H9 (cell line): ENCODE measurements around the gene CYGB. TPM values are rescaled to one million over a fixed set of nuclear protein-coding genes. Genes with fewer than 3 reads are reported as not detected.
A peak's percentile ranks its signal among the peaks of the same experiment; 100 is the strongest.

Source experiments
- DNase-seq: peaks from one replicate; pipeline ENCODE4 v3.0.0-alpha.2; 2017
- H2AFZ ChIP-seq: one replicate; pipeline ENCODE4 v1.6.1; 2013; ENCODE audit warnings: mild to moderate bottlenecking, low read length, control low read depth, moderate library complexity
- H2AK5ac ChIP-seq: 2 replicates; pipeline ENCODE4 v1.6.1; 2013; ENCODE audit warnings: low read length, control low read depth, mixed read lengths; ENCODE audit not compliant: insufficient read length
- H2BK120ac ChIP-seq: one replicate; pipeline ENCODE4 v1.6.1; 2013; ENCODE audit warnings: low read depth, mild to moderate bottlenecking, low read length, control low read depth, inconsistent platforms; ENCODE audit not compliant: poor library complexity, severe bottlenecking
- H2BK12ac ChIP-seq: 2 replicates; pipeline ENCODE4 v1.6.1; 2013; ENCODE audit warnings: low read length, control low read depth, mixed read lengths, low read depth; ENCODE audit not compliant: insufficient read length
- H2BK15ac ChIP-seq: 2 replicates; pipeline ENCODE4 v1.6.1; 2013; ENCODE audit warnings: low read depth, low read length, control low read depth
- H2BK20ac ChIP-seq: one replicate; pipeline ENCODE4 v1.6.1; 2013; ENCODE audit warnings: low read depth, mild to moderate bottlenecking, low read length, control low read depth, inconsistent platforms; ENCODE audit not compliant: poor library complexity, severe bottlenecking
- H2BK5ac ChIP-seq: 2 replicates; pipeline ENCODE4 v1.6.1; 2013; ENCODE audit warnings: low read length, control low read depth, mixed read lengths; ENCODE audit not compliant: insufficient read length
- H3K14ac ChIP-seq: 2 replicates; pipeline ENCODE4 v1.6.1; 2013; ENCODE audit warnings: low read length, control low read depth; ENCODE audit not compliant: insufficient read depth
- H3K18ac ChIP-seq: 2 replicates; pipeline ENCODE4 v1.6.1; 2013; ENCODE audit warnings: low read depth, mild to moderate bottlenecking, mixed read lengths, low read length, control low read depth; ENCODE audit not compliant: insufficient read length
- H3K23ac ChIP-seq: 2 replicates; pipeline ENCODE4 v1.6.1; 2013; ENCODE audit warnings: low read length, control low read depth, mixed read lengths, low read depth; ENCODE audit not compliant: insufficient read length
- H3K23me2 ChIP-seq: 2 replicates; pipeline ENCODE4 v1.6.1; 2013; ENCODE audit warnings: low read depth, mild to moderate bottlenecking, mixed read lengths, low read length, control low read depth; ENCODE audit not compliant: insufficient read length, poor library complexity, severe bottlenecking
- H3K27ac ChIP-seq: 2 replicates; pipeline ENCODE4 v1.5.1; 2013; ENCODE audit warnings: low read length, control low read depth, mixed read lengths, low read depth; ENCODE audit not compliant: insufficient read length
- H3K27me3 ChIP-seq: 2 replicates; pipeline ENCODE4 v1.6.1; 2013; ENCODE audit warnings: low read length, control low read depth, inconsistent platforms; ENCODE audit not compliant: insufficient read depth
- H3K4ac ChIP-seq: 2 replicates; pipeline ENCODE4 v1.6.1; 2013; ENCODE audit warnings: low read depth, mild to moderate bottlenecking, control low read depth, inconsistent platforms, low read length, moderate library complexity
- H3K4me1 ChIP-seq: 2 replicates; pipeline ENCODE4 v1.6.1; 2013; ENCODE audit warnings: low read length, control low read depth, inconsistent platforms; ENCODE audit not compliant: insufficient read depth
- H3K4me2 ChIP-seq: 2 replicates; pipeline ENCODE4 v1.6.1; 2013; ENCODE audit warnings: low read length, control low read depth, mixed read lengths; ENCODE audit not compliant: insufficient read length, insufficient read depth
- H3K56ac ChIP-seq: 2 replicates; pipeline ENCODE4 v1.6.1; 2013; ENCODE audit warnings: low read depth, mild to moderate bottlenecking, mixed read lengths, low read length, control low read depth; ENCODE audit not compliant: insufficient read length
- H3K79me1 ChIP-seq: 2 replicates; pipeline ENCODE4 v1.6.1; 2013; ENCODE audit warnings: low read depth, mild to moderate bottlenecking, moderate library complexity, low read length, control low read depth, inconsistent platforms; ENCODE audit not compliant: insufficient read depth, poor library complexity, severe bottlenecking
- H3K79me2 ChIP-seq: 2 replicates; pipeline ENCODE4 v1.6.1; 2013; ENCODE audit warnings: low read length, control low read depth, inconsistent platforms; ENCODE audit not compliant: insufficient read depth
- H3K9ac ChIP-seq: 2 replicates; pipeline ENCODE4 v1.6.1; 2013; ENCODE audit warnings: low read length, control low read depth, mixed read lengths; ENCODE audit not compliant: insufficient read length; ENCODE audit errors: extremely low read depth
- H3K9me3 ChIP-seq: one replicate; pipeline ENCODE4 v1.6.1; 2013; ENCODE audit warnings: low read depth, low read length, inconsistent platforms; ENCODE audit not compliant: control insufficient read depth
- H3T11ph ChIP-seq: one replicate; pipeline ENCODE4 v1.6.1; 2013; ENCODE audit warnings: mild to moderate bottlenecking, low read length, control low read depth, inconsistent platforms
- H4K20me1 ChIP-seq: one replicate; pipeline ENCODE4 v1.6.1; 2013; ENCODE audit not compliant: control insufficient read depth, insufficient read length, insufficient read depth
- H4K5ac ChIP-seq: 2 replicates; pipeline ENCODE4 v1.6.1; 2013; ENCODE audit warnings: low read depth, mild to moderate bottlenecking, mixed read lengths, low read length, control low read depth; ENCODE audit not compliant: insufficient read length
- H4K8ac ChIP-seq: replicated peaks from 2 replicates; pipeline ENCODE4 v1.6.1; 2013; ENCODE audit warnings: low read length, control low read depth, mixed read lengths, low read depth; ENCODE audit not compliant: insufficient read length
- H4K91ac ChIP-seq: 2 replicates; pipeline ENCODE4 v1.6.1; 2013; ENCODE audit warnings: low read depth, mild to moderate bottlenecking, moderate library complexity, mixed read lengths, low read length, control low read depth; ENCODE audit not compliant: insufficient read length
- H3K27ac Mint-ChIP-seq, 3 experiments: 2 replicates in 2 of 3; 3 replicates in 1 of 3; pipeline ENCODE4 v1.8.0; 2020 to 2021; ENCODE audit warnings: mixed read lengths in 3 of 3, mild to moderate bottlenecking in 1 of 3, moderate library complexity in 1 of 3
- H3K27me3 Mint-ChIP-seq: 2 replicates; pipeline ENCODE4 v1.8.0; 2021; ENCODE audit warnings: low read depth, mild to moderate bottlenecking, moderate library complexity, mixed read lengths
- H3K36me3 Mint-ChIP-seq, 3 experiments: 2 replicates in 2 of 3; 3 replicates in 1 of 3; pipeline ENCODE4 v1.8.0; 2020 to 2021; ENCODE audit warnings: low read depth in 3 of 3, mixed read lengths in 3 of 3; ENCODE audit not compliant: insufficient read depth in 1 of 3
- H3K4me1 Mint-ChIP-seq, 2 experiments: 2 replicates each; pipeline ENCODE4 v1.8.0; 2020; ENCODE audit warnings: mixed read lengths in 2 of 2
- H3K4me3 Mint-ChIP-seq, 2 experiments: 2 replicates in 1 of 2; 3 replicates in 1 of 2; pipeline ENCODE4 v1.8.0; 2020 to 2021; ENCODE audit warnings: mild to moderate bottlenecking in 2 of 2, mixed read lengths in 2 of 2, moderate library complexity in 1 of 2
- H3K9me3 Mint-ChIP-seq, 2 experiments: 2 replicates in 1 of 2; 3 replicates in 1 of 2; pipeline ENCODE4 v1.8.0; 2020; ENCODE audit warnings: mild to moderate bottlenecking in 2 of 2, mixed read lengths in 2 of 2, moderate library complexity in 1 of 2
- WGBS: extraction: QIAGEN DNeasy Blood & Tissue Kit; methylation state at CpG from one replicate; pipeline ENCODE4 v1.1.7; 2013; ENCODE audit warnings: missing lambda C conversion rate, low lambda C conversion rate, mixed read lengths; ENCODE audit not compliant: insufficient read length; ENCODE audit errors: extremely low coverage; 5-methylcytosine and 5-hydroxymethylcytosine counted together
- total RNA-seq: library from RNA; stranded (reverse); gene quantifications from 2 replicates; pipeline ENCODE4 v1.2.1, GENCODE V29; 2021
- TF ChIP-seq, protein P1 (sequence below): fragments of 200-600 bp; sonication (generic); conservative IDR thresholded peaks from 3 replicates; pipeline ENCODE4 v1.8.0; 2021; ENCODE audit warnings: antibody characterized with exemption, mild to moderate bottlenecking

CYGB gene
- total RNA-seq, 1 experiment from 2014 or later = 2.4 TPM

DNA sequence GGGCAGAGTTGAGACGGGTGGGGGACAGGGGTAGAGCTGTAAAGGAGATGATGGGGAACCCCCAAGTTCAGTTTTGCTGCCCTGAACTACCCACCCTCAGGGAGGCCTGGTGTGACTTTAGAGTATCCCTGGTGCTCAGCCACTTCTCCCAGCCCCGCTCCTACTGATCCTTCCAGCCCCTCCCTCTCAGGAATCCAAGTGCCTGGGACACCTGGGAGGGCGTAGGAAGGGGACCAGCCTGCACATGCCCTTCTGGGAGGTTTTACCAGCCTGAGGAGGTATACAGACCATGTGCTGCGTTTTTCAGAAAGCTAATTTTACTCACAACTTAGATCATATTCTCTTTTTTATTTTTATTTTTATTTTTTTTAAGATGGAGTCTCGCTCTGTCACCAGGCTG lies 44.0 kb upstream of the CYGB start:
- Histone ChIP-seq H3K23me2 (peaks cover 11% of the 10 kb centered on the region), H3K4ac (no peak overlapping the region), H3K23ac (no peak overlapping the region), H3K9ac (no peak overlapping the region), H3K79me2 (no peaks in the 10 kb centered on the region), H3K79me1 (no peaks in the 10 kb centered on the region), H2BK20ac (no peak overlapping the region), H3K4me2 (no peak overlapping the region), H2BK5ac (no peak overlapping the region), H3K27me3 (peaks cover 23% of the 10 kb centered on the region; the same call in 1 of the 2 replicates), H2AK5ac (no peak overlapping the region), H3K56ac (no peak overlapping the region), H2BK12ac (no peak overlapping the region), H3K27ac (no peak overlapping the region), H4K91ac (no peak overlapping the region), H2AFZ (no peak overlapping the region), H4K8ac (no peak overlapping the region), H2BK120ac (no peak overlapping the region), H4K5ac (no peak overlapping the region), H3K4me1 (no peaks in the 10 kb centered on the region), H4K20me1 (no peaks in the 10 kb centered on the region), H3T11ph (no peak overlapping the region), H3K14ac (no peak overlapping the region), H3K18ac (no peak overlapping the region), H3K9me3 (no peaks in the 10 kb centered on the region), H2BK15ac (no peak overlapping the region)
- TF ChIP-seq, protein P1, sequence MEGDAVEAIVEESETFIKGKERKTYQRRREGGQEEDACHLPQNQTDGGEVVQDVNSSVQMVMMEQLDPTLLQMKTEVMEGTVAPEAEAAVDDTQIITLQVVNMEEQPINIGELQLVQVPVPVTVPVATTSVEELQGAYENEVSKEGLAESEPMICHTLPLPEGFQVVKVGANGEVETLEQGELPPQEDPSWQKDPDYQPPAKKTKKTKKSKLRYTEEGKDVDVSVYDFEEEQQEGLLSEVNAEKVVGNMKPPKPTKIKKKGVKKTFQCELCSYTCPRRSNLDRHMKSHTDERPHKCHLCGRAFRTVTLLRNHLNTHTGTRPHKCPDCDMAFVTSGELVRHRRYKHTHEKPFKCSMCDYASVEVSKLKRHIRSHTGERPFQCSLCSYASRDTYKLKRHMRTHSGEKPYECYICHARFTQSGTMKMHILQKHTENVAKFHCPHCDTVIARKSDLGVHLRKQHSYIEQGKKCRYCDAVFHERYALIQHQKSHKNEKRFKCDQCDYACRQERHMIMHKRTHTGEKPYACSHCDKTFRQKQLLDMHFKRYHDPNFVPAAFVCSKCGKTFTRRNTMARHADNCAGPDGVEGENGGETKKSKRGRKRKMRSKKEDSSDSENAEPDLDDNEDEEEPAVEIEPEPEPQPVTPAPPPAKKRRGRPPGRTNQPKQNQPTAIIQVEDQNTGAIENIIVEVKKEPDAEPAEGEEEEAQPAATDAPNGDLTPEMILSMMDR = no peak
- no peak overlapping the region for H3K4me3 Mint-ChIP-seq
- no CpG with 5 or more reads among the region's 5 CpGs for WGBS
- peaks cover 2 to 11% of the 10 kb centered on the region in 2 experiments; a peak in 3 of 5 replicates for H3K9me3 Mint-ChIP-seq
- H3K27ac Mint-ChIP-seq = no peak overlapping the region
- no peaks in the 10 kb centered on the region; a peak in 1 of 7 replicates for H3K36me3 Mint-ChIP-seq
- H3K27me3 Mint-ChIP-seq = peaks cover 57% of the 10 kb centered on the region
- H3K4me1 Mint-ChIP-seq = peaks cover 14 to 27% of the 10 kb centered on the region in 2 experiments
- DNase-seq = peak; percentile 36
